Neural cell (in vitro differentiated cells): ENCODE data around the gene ABCC9. TPM values are rescaled to one million over a fixed set of nuclear protein-coding genes. Genes with fewer than 3 reads are reported as not detected.

Experiments
- H2AFZ ChIP-seq: fragments of 200-600, 300-800 bp; sonication (generic), shearing (Covaris generic); 2 replicates; pipeline ENCODE4 v1.6.0; 2014; ENCODE audit warnings: low read depth, mild to moderate bottlenecking, antibody characterized with exemption, low read length, moderate library complexity
- H3F3A ChIP-seq: fragments of 200-600 bp; shearing (Covaris generic); 2 replicates; pipeline ENCODE4 v1.6.1; 2016; ENCODE audit warnings: mild to moderate bottlenecking, moderate library complexity, mixed read lengths, antibody characterized with exemption, low read length; ENCODE audit not compliant: insufficient read depth, poor library complexity, severe bottlenecking
- H3K27ac ChIP-seq: fragments of 200-600, 300-800 bp; sonication (generic), shearing (Covaris generic); 2 replicates; pipeline ENCODE4 v1.5.1; 2014; ENCODE audit warnings: mild to moderate bottlenecking, low read length, moderate library complexity
- H3K27me3 ChIP-seq: fragments of 300-800, 200-600 bp; sonication (generic), shearing (Covaris generic); 2 replicates; pipeline ENCODE4 v1.6.0; 2014; ENCODE audit warnings: mild to moderate bottlenecking, low read depth, low read length, moderate library complexity; ENCODE audit not compliant: insufficient read depth
- H3K36me3 ChIP-seq: fragments of 300-800, 200-600 bp; sonication (generic), shearing (Covaris generic); 2 replicates; pipeline ENCODE4 v1.5.1; 2014; ENCODE audit warnings: mild to moderate bottlenecking, antibody characterized with exemption, low read length, moderate library complexity; ENCODE audit not compliant: insufficient read depth
- H3K4me2 ChIP-seq: fragments of 300-800, 200-600 bp; sonication (generic), shearing (Covaris generic); 2 replicates; pipeline ENCODE4 v1.6.0; 2014; ENCODE audit warnings: mild to moderate bottlenecking, low read length
- H3K4me3 ChIP-seq: fragments of 300-800, 200-600 bp; sonication (generic), shearing (Covaris generic); 2 replicates; pipeline ENCODE4 v1.5.1; 2014; ENCODE audit warnings: mild to moderate bottlenecking, low read length, moderate library complexity
- H3K79me2 ChIP-seq: fragments of 200-600 bp; shearing (Covaris generic); replicated peaks from 2 replicates; pipeline ENCODE4 v1.6.0; 2014; ENCODE audit warnings: mild to moderate bottlenecking, low read length, moderate library complexity; ENCODE audit not compliant: insufficient read depth
- H3K9ac ChIP-seq: fragments of 300-800, 200-600 bp; sonication (generic), shearing (Covaris generic); 2 replicates; pipeline ENCODE4 v1.6.1; 2016; ENCODE audit warnings: mild to moderate bottlenecking, low read length, mixed read lengths
- H3K9me2 ChIP-seq: fragments of 200-600 bp; shearing (Covaris generic); 2 replicates; pipeline ENCODE4 v1.6.1; 2016; ENCODE audit warnings: mild to moderate bottlenecking, low read length, mixed read lengths; ENCODE audit not compliant: insufficient read depth
- H3K9me3 ChIP-seq: fragments of 200-600, 300-800 bp; sonication (generic), shearing (Covaris generic); 2 replicates; pipeline ENCODE4 v1.6.1; 2016; ENCODE audit warnings: mild to moderate bottlenecking, mixed run types, low read length, moderate library complexity, mixed read lengths
- H4K20me1 ChIP-seq: fragments of 200-600 bp; shearing (Covaris generic); 2 replicates; pipeline ENCODE4 v1.6.1; 2016; ENCODE audit warnings: mild to moderate bottlenecking, mixed run types; ENCODE audit not compliant: insufficient read depth
- CTCF ChIP-seq: fragments of 450-650 bp; IDR thresholded peaks from 2 replicates; pipeline ENCODE4 v1.5.1; 2014; ENCODE audit warnings: antibody characterized with exemption, mild to moderate bottlenecking, moderate library complexity; ENCODE audit not compliant: poor library complexity, severe bottlenecking
- EP300 ChIP-seq: fragments of 450-650 bp; conservative IDR thresholded peaks from 2 replicates; pipeline ENCODE4 v1.6.1; 2014; ENCODE audit warnings: antibody characterized with exemption, mild to moderate bottlenecking, moderate library complexity; ENCODE audit not compliant: poor library complexity, severe bottlenecking
- EZH2 ChIP-seq: fragments of 200-600, 300-800 bp; shearing (Covaris generic), sonication (generic); IDR thresholded peaks from 2 replicates; pipeline ENCODE4 v1.6.1; 2014; ENCODE audit warnings: antibody characterized with exemption, low read length, borderline replicate concordance, mild to moderate bottlenecking; ENCODE audit not compliant: insufficient read depth, poor library complexity, severe bottlenecking
- MXI1 ChIP-seq: fragments of 450-650 bp; conservative IDR thresholded peaks from 2 replicates; pipeline ENCODE4 v1.6.1; 2014; ENCODE audit warnings: antibody characterized with exemption, mild to moderate bottlenecking; ENCODE audit not compliant: poor library complexity, severe bottlenecking
- POLR2AphosphoS5 ChIP-seq: IDR thresholded peaks from 2 replicates; pipeline ENCODE4 v1.6.1; 2012
- RAD21 ChIP-seq: fragments of 450-650 bp; conservative IDR thresholded peaks from 2 replicates; pipeline ENCODE4 v1.6.1; 2014; ENCODE audit warnings: antibody characterized with exemption, mild to moderate bottlenecking, moderate library complexity
- REST ChIP-seq: IDR thresholded peaks from 2 replicates; pipeline ENCODE4 v1.6.1; 2012; ENCODE audit warnings: borderline replicate concordance
- SMC3 ChIP-seq: fragments of 450-650 bp; conservative IDR thresholded peaks from 2 replicates; pipeline ENCODE4 v1.6.1; 2014; ENCODE audit warnings: antibody characterized with exemption, mild to moderate bottlenecking, moderate library complexity; ENCODE audit not compliant: poor library complexity
- TAF1 ChIP-seq: IDR thresholded peaks from 2 replicates; pipeline ENCODE4 v1.6.1; 2012; ENCODE audit warnings: low read depth
- polyA plus RNA-seq: library from polyadenylated mRNA; depleted of rRNA; stranded (reverse); fragments of >200 nt; gene quantifications from 2 replicates; pipeline ENCODE4 v1.2.3, GENCODE V29; 2014

ABCC9 gene
- polyA plus RNA-seq, 1 donor from 2014 or later, result 0.32 TPM

GRCh38 chr12:21921436-21921835, 19.8 kb downstream of the ABCC9 start:
- TF ChIP-seq CTCF (no peak), POLR2AphosphoS5 (no peak), REST (no peak), RAD21 (no peak), EZH2 (no peak), EP300 (no peak), MXI1 (no peak), SMC3 (no peak), TAF1 (no peak)
- no peak overlapping the region for H3K27ac ChIP-seq
- no peaks in the 10 kb centered on the region for H3F3A ChIP-seq

GRCh38 chr12:21918456-21918855, 22.8 kb downstream of the ABCC9 start:
- Histone ChIP-seq H4K20me1 (no peaks in the 10 kb centered on the region), H3K27me3 (no peaks in the 10 kb centered on the region), H3F3A (no peaks in the 10 kb centered on the region), H3K79me2 (no peaks in the 10 kb centered on the region), H3K36me3 (no peaks in the 10 kb centered on the region), H3K27ac (no peak overlapping the region), H3K4me2 (no peak overlapping the region), H3K4me3 (no peak overlapping the region), H3K9ac (no peak overlapping the region), H3K9me2 (no peaks in the 10 kb centered on the region), H2AFZ (no peak overlapping the region), H3K9me3 (no peaks in the 10 kb centered on the region)
- no peak for TF ChIP-seq SMC3
- TF ChIP-seq MXI1, result no peak
- TF ChIP-seq TAF1, result no peak
- TF ChIP-seq EP300, result no peak
- no peak for TF ChIP-seq REST
- TF ChIP-seq CTCF, result no peak
- no peak for TF ChIP-seq RAD21
- TF ChIP-seq POLR2AphosphoS5, result no peak
- no peak for TF ChIP-seq EZH2

More at GRCh38 chr12:21921436-21921835, 19.8 kb downstream of the ABCC9 start:
- no peak overlapping the region for H3K4me2 ChIP-seq
- H3K4me3 ChIP-seq, result no peak overlapping the region
- no peak overlapping the region for H2AFZ ChIP-seq
- H3K9ac ChIP-seq, result no peak overlapping the region
- H3K79me2 ChIP-seq, result no peaks in the 10 kb centered on the region
- H3K9me2 ChIP-seq, result no peaks in the 10 kb centered on the region
- H3K27me3 ChIP-seq, result no peaks in the 10 kb centered on the region
- H3K9me3 ChIP-seq, result no peaks in the 10 kb centered on the region
- H3K36me3 ChIP-seq, result no peaks in the 10 kb centered on the region
- H4K20me1 ChIP-seq, result no peaks in the 10 kb centered on the region
